Lower lobe of right lung (tissue), 2 donors: ENCODE measurements around the gene PRRG3. TPM values are rescaled to one million over a fixed set of nuclear protein-coding genes. Genes with fewer than 3 reads are reported as not detected.

Experiments
- ATAC-seq, 2 donors: fragments of 200-7000 bp; cut with Tn5 transposase; one replicate each; pipeline ENCODE4 v1.9.1; 2020 to 2022; ENCODE audit warnings: mild to moderate bottlenecking in 2 of 2, moderate library complexity in 2 of 2
- DNase-seq: peaks from one replicate; pipeline ENCODE4 v3.0.0-alpha.2; 2020
- H3K27ac ChIP-seq: fragments of 200-600 bp; one replicate; pipeline ENCODE4 v1.8.0; 2022
- H3K27me3 ChIP-seq: fragments of 200-600 bp; one replicate; pipeline ENCODE4 v1.8.0; 2022; ENCODE audit warnings: low read depth
- H3K36me3 ChIP-seq: fragments of 200-600 bp; one replicate; pipeline ENCODE4 v1.8.0; 2022; ENCODE audit warnings: mild to moderate bottlenecking
- H3K4me1 ChIP-seq: fragments of 200-600 bp; one replicate; pipeline ENCODE4 v1.8.0; 2022
- H3K4me3 ChIP-seq: fragments of 200-600 bp; one replicate; pipeline ENCODE4 v1.8.0; 2022; ENCODE audit warnings: mild to moderate bottlenecking
- H3K9me3 ChIP-seq: fragments of 200-600 bp; one replicate; pipeline ENCODE4 v1.8.0; 2022
- CTCF ChIP-seq: fragments of 200-600 bp; IDR thresholded peaks from one replicate; pipeline ENCODE4 v1.8.0; 2022; ENCODE audit warnings: antibody characterized with exemption, mild to moderate bottlenecking
- intact Hi-C: fragments of 100-400 bp; cut with DNase I; formaldehyde crosslinking; loops from one replicate; pipeline ENCODE4 v1.11.0; 2022
- long read RNA-seq: library from polyadenylated mRNA; unstranded; transcript quantifications from one replicate; pipeline ENCODE4 v2.0.0, GENCODE V29; 2021
- total RNA-seq: library from RNA; stranded (reverse); fragmentation: NEBNext Ultra II Directional; extraction: Animal tissue kit (Norgen Biotek cat#: 25700); gene quantifications from one replicate; pipeline ENCODE4 v1.2.1, GENCODE V29; 2021
- donor health status: DM: no; HTN: yes; CAD: no; lungs with severe emphysema.

The PRRG3 gene
- 1.1 TPM for total RNA-seq
- long read RNA-seq: 0 reads

DNA sequence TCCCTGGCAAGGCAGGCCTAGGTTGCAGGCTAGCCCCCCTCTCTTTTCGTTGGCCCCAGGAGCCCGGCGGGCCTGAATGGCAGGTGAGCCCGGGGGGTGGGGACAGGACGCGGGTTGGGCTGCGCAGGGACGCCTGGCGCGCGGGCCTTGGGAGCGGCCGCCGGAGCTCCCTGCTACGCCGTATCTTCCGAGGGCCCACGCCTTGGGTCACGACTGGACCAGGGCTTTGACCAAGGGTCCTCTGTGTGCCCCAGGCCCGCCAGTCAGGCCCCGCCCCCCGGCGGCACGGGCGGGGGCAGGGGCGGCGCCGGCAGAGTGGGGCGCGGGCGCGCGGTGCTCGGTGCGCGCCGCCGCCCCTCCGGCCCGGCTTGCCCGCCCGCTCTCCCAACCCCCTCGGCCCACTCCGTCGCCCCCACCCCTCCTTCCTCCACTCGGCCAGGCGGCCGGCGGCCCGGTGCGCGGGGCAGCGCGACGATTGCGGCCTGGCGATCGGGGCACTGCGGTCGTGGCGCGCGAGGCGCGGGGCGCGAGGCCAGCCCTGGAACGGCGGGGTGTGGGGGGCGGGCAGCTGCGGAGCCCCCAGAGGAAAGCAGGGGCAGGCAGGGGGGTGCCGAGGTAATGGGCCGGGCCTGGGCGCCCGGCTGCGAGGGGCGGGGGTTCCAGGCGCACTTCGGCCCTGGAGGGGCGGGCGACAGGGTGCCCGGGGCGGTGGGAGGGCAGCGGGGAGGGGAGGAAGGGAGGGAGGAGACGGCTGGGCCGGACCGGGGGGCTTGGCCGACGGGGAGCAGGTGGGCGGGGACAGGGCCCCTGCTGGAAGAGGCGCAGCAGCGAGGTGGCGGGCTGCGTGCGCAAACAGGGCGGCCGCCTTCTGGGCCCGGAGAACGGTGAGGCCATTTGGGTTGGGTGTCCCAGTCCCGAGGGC lies at the start of gene PRRG3:
Gene PRRG3 (plus strand): TSS at position 798 of the 922 bp plus-strand sequence. CDS start 3,357 bp downstream, outside the sequence.
- Histone ChIP-seq H3K27ac (no peak within 1 kb of the TSS), H3K9me3 (no peaks in the 10 kb centered on the region), H3K4me3 (peak within 1 kb of the TSS; percentile 28), H3K4me1 (no peaks in the 10 kb centered on the region), H3K36me3 (no peaks in the 10 kb centered on the region), H3K27me3 (no peaks in the 10 kb centered on the region)
- no peak for TF ChIP-seq CTCF
- DNase-seq (no peak), ATAC-seq (no peak)
- intact Hi-C loops: no loop called here

DNA sequence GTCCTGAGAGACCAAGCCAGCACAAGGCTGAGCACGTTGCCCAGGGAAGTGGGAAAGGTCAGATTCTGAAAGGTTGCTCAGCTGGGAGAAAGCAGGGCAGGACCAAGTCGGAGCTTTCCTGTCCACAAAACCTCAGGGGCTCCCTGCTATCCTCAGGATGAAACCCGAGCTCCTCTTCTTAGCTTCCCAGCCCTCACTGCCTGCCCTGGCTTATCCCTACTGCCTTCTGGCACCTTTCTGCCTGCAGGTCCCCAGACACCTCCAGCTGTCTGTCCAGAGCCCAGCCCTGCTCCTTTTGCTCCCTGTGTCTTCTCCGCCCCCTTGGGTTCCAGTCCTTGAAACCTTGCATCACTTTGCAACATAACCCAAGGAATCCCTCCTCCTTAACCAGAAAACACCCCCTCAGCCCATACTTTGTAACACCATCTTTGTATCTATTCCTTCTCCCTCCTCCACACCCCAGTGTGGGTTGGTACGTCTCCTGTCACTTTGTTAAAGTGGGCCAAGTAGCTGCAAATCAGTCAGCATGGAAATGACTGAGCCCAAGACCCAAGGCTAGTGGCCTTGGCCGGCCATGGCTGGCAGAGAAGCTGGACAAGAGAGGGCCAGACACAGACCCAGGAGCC lies 20.0 kb upstream of the PRRG3 start:
- no peak for TF ChIP-seq CTCF
- Histone ChIP-seq H3K36me3 (no peaks in the 10 kb centered on the region), H3K4me3 (no peak overlapping the region), H3K9me3 (no peaks in the 10 kb centered on the region), H3K27me3 (no peaks in the 10 kb centered on the region), H3K4me1 (no peaks in the 10 kb centered on the region), H3K27ac (no peak overlapping the region)
- intact Hi-C loops: no loop called here
- DNase-seq: no peak
- ATAC-seq: no peak

DNA sequence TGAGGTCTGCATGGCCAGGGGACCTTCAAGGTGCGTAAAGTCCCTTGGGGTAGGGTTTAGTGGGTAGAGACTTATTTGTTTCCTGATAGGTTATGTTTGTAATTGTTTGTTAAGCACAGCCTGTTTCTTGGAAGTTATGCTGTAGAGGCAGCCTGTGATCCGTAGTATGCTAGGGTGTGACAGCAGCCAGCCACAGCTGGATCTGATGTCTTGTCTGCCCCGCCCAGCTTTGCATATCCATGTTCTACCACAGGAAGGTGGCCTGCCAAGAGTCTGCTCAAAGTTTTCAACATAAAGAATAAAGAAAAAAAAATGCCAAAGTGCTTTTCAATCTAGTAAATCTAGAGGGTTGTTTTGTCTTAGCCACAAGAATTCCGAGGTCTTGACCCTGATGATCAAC lies 19.1 kb upstream of the PRRG3 start:
- Histone ChIP-seq H3K27me3 (no peaks in the 10 kb centered on the region), H3K9me3 (no peaks in the 10 kb centered on the region), H3K4me3 (no peak overlapping the region), H3K4me1 (no peaks in the 10 kb centered on the region), H3K36me3 (no peaks in the 10 kb centered on the region), H3K27ac (no peak overlapping the region)
- intact Hi-C loops: no loop called here
- no peak for DNase-seq
- no peak for TF ChIP-seq CTCF
- no peak for ATAC-seq

DNA sequence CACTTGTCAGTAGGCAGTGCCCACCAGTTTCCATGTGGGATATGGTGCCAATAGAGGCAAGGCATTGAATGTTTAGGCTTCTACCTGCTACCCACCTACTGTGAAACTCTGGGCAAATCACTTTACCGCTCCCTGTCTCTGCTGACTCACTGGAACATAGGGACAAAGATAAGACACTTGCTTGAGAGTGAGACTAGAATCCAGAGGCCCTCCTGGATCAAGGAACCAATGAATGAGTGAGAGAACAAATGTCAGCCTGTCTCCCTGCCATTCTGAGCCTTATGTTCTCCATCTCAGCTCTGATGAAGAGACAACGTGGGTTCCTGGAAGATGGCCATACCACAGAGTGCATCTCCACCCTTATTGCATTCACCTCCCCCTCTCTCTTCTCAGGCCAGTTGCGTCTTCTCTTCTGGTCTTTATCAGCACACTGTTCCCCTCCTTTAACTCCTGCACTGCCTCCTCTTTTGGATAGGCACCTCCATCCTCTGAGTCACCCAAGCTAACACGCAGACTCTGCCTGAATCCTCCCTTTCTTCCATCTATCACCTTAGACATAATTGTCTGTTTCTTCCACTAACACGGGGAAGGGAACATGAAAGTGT lies 15.4 kb upstream of the PRRG3 start:
- no peak for TF ChIP-seq CTCF
- ATAC-seq (no peak), DNase-seq (no peak)
- Histone ChIP-seq H3K4me1 (no peaks in the 10 kb centered on the region), H3K36me3 (no peaks in the 10 kb centered on the region), H3K4me3 (no peak overlapping the region), H3K27ac (no peak overlapping the region), H3K27me3 (no peaks in the 10 kb centered on the region), H3K9me3 (no peaks in the 10 kb centered on the region)
- intact Hi-C loops: no loop called here

DNA sequence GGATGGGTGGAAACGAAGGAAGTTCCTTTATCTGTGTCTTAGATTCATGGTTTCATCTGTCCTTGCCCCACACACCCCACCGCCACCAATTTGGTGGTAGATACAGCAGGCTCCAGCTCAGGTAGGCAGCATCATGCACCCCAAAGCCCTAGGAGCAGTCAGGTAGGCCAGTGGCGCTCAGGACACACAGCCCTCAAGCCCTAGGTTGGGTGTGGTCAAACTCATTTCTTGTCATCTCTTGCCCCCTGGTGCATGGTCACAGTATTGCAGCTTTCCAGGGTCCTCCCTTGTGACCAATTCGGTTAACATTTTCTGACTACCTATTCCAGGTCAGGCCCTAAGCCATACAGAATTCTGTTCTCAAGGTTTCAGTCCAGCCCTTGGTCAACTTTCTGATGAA lies 14.5 kb upstream of the PRRG3 start:
- TF ChIP-seq CTCF: peak; percentile 59
- ATAC-seq (peak; percentile 62 to 68), DNase-seq (no peak)
- H3K4me3 ChIP-seq: no peak overlapping the region
- intact Hi-C loops: no loop called here
- no peaks in the 10 kb centered on the region for H3K4me1 ChIP-seq
- H3K36me3 ChIP-seq: no peaks in the 10 kb centered on the region
- no peaks in the 10 kb centered on the region for H3K9me3 ChIP-seq
- no peak overlapping the region for H3K27ac ChIP-seq
- no peaks in the 10 kb centered on the region for H3K27me3 ChIP-seq
